Superior temporal gyrus (tissue), 1 donor: ENCODE measurements around the gene COMMD9.
A peak's percentile ranks its signal among the peaks of the same experiment; 100 is the strongest.
"Not testable (repeated sequence)": the region's sequence is repeated elsewhere in the genome, so short reads cannot be mapped to it uniquely, and the experiment has no call there.

Experiments used
- DNase-seq: peaks from one replicate; pipeline ENCODE4 v3.0.0-alpha.2; 2016; ENCODE audit errors: extremely low spot score

COMMD9 gene

DNA sequence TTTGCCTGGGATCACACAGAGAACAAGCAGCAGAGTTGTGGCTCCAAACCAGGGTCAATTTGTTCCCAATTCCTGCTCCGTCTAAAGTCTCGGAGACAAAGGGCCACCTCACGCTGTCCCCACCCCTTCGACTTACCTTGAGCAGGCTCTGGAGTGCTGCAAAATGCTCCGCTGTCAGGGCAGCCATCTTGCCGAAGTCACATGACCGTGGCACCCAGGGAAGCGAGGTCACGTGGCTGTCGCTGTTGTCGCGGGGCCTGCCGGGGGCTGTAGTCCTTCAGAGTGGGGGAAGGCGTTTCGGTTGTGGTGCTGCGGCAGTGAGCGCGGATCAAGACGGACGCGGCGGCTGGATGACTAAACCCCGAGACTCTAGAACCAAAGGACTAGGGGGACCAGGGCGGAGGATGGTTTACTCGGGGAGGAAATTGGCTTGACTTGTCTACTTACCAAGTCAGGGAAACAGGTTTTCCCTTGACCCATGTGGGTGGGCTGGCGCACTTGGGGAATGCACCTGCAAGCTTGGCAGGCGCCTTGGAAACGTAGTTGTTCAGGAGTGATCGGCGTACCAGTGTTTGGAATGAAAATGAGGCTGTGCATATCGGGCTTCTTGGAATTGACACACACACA, at the start of gene COMMD9:
COMMD9 (minus strand) TSS at position 199 of the 627 bp plus-strand sequence; CDS start at position 187, 12 bp downstream.
- peak; percentile 98 for DNase-seq

DNA sequence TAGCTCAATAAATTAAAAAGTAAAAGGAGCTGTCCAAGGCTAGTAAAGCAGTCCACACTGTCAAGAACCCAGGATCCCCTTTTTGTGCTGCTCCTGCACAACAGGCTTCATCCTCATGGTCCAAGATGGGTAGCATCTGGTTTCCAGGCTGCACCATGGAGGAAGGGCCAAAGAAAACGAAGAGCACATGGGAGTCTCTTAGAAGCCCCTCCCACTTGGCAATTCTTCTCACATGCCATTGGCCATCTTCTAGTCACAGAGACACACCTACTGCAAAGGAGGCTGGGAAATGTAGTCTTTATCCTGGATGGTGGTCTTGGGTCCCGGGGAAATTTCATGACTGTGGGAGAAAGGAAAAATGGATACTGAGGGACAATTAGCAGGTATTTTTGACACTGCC, 44.7 kb upstream of the COMMD9 start:
- DNase-seq: no peak

DNA sequence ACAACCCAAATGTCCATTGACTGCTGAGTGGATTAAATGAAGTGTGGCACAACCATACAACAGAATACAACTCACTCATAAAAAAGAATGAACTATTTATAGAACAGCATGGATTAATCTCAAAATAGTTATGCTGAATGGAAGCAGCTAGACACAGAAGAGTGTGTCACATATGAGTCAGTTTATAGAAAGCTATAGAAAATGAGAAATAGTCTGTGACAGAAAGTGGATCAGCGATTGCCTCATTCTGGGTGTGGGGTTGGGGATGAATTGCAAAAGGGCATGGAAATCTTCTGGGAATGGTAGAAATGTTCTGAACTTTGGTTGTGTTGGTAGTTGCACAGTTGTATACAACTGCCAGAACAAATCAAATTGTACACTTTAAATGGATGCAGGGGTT, 44.2 kb upstream of the COMMD9 start:
- DNase-seq: no peak

DNA sequence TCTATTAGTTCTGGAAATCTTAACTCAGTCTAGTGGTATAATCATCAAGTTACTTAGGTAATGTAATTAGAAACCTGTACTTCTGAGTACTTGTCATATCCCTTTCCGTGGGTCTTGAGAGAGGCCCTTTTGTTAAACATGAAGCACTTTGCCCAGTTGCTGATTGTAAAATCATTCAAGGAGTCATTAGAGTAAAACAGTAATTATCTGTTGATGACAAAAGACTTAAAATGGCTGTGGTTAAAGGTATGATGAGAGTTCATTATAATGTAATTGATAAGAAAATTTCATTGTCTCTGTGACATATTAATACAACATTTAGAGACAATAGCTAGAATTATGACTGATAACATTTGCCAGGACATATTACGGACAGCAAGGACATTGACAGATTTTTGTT, 41.2 kb upstream of the COMMD9 start:
- DNase-seq: no peak

DNA sequence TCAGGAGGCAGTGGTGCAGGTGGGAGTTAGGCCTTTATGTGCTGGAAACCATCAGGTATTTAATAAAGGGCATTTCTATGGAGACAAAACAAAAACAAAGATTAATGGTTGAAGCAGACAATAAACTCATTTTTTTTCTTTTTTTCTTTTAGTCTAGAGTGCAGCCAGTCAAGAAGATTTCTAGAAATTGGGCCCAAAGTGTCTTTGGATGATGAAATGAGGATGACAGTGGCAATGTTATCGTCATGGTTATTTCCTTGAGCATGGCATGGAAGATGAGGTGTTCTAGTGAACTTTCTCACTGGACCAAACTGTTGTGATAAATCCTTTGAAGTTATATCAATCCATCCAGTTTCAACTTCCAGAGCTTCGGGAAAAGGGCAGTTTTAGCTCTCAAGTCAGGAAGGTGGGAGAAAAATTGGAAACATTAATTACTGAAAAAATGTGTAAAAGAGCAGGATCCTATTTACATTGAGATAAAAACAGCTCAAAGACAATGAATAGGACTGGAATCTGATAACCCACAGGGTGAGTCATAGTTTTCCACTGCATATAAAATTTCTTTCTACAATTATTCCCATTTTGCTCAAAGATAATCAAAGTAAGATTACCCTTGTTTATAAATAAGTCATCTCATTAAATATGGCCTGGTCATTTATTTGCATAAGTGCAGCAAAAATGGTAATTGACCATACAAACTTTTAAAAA, 39.9 kb upstream of the COMMD9 start:
- DNase-seq: no peak

DNA sequence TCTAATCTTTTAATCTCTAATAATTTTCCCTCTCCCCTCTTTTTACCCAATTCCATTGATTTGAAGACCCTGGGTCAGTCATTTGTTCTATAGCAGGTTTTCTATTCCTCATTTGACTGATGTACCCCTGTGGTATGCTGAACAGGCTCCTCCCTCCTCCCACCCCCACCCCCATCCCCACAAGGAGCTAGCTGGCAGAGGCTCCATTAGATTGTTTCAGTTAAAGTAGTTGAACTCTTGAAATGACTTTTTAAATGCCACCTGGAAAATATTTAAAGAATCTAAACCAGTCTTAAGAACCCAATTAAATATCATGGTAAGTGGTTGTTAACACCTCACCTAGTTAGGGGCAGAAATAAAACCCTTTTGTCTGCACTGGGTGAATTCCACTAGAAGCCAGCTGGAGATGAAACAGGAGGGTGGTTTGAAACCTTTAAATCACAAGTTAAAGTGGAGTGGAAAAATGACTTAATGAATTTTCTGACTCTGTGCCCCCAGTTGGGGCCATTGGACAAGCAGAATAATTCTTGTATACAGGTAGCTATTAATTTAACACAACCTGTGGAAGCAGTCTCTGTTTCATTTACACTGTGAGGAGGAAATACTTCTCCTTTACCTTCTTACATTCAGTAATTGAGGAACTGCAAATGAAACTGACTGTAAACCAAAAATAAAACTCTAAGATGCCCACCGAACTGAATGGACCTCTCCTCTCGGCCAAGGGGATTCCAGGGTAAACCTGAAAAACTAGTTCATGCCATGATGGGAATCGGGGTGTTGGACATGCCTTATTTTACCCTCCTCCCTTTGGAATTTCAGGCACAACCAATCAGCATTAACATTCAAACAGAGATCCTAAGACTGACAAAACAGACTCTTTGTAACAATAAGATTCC, 37.5 kb upstream of the COMMD9 start:
- DNase-seq: no peak

DNA sequence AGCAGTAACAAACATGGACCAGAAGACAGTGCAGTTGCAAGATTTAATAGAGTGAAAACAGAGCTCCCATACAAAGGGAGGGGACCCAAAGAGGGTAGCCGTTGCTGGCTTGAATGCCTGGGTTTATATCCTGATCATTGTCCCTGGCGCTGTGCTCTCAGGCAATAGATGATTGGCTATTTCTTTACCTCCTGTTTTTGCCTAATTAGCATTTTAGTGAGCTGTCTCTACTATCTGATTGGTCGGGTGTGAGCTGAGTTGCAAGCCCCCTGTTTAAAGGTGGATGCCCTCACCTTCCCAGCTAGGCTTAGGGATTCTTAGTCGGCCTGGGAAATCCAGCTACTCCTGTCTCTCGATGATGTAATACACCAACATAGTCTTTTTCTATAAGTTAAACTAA, 36.2 kb upstream of the COMMD9 start:
- not testable (repeated sequence) for DNase-seq

DNA sequence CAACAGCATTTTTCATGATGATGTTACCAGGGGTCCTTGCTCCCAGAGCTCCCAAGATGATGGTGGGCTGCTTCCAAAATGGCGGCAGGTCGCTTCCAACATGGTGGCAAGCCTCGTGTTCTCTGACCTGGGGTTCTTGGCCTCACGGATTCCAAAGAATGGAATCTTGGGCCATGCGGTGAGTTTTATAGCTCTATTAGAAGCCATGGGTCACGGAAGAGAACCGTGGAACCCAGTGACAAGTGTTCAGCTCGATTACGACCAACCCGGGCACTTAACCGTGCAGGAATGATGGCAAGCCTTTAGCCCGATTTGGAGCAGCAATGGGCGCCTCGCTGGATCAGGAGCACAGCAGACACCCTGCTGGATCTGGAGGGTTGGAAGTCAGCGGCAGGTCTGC, 35.7 kb upstream of the COMMD9 start:
- DNase-seq: not testable (repeated sequence)

DNA sequence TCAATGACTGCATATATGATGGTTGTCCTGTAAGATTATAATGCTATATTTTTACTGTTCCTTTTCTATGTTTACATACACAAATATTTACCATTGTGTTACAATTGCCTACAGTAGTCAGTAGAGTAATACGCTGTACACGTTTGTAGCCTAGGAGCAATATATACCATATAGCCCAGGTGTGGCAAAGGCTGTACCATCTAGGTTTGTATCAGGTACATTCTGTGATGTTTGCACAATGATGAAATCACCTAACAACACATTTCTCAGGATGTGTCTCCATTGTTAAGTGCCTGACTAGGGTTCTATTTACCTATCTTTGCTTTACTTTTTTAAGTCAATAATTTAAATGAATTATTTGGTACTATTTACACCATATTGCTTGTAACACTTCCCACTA, 28.8 kb upstream of the COMMD9 start:
- DNase-seq: no peak

DNA sequence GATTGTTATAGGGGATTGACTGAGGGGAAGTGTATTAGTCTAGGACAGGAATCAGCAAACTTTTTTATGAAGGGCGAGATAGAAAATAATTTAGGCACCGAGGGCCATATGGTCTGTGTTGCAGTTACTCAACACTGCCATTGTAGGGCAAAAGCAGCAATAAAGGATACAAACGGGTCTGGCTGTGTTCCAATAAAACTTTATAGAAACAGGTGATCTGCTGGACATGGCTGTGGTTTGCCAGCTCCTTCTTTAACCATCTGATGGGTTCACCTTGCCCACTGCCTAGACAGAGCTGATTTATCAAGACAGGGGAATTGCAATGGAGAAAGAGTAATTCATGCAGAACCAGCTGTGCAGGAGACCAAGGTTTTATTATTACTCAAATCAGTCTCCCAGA, 26.8 kb upstream of the COMMD9 start:
- DNase-seq: no peak

DNA sequence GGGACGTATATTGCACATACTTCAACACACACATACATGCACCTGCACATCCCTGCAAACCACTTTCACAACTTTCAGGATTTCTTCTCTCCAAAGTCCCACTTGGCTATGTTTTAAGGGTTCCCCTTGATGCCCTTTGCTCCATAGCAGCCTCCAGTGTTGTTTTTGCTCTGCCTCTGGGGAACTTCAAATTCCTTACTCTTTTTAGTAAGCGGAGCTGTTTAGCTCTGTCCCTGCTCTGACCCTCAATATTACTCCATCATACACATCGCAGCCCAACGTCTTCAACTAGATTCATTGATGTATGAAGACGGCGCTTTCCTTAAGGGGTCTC, 25.2 kb upstream of the COMMD9 start:
- no peak for DNase-seq

DNA sequence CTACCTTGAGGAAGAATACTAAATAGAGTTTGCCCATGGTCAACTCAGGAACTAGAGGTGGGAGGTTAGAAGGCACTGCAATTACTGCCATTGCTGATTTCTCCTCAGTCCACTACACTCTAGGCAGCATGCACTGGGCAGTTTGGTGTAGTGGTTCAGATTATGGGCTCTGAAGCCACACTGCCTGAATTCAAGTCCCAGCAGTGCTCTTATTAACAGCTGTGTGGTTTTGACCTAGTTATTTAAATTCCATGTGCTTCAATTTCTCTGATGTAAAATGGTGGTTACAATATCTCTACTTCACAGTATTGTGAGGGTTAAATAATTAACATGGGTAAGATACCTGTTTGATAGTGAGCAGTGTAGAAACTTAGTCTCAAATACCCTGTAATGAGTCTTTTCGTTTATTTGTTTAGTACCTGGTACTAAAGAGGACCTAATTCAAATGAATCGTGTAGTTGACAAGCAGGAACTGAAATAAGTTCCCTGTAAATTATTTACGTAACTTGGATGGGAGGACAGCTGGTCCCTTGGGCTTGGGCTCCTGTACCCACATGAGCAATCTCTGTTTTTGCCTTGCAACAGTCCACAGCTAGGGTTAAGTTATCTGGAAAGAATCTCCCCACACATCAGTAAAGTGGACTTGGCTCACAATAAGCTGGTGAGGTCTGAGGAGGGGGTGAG, 24.7 kb upstream of the COMMD9 start:
- no peak for DNase-seq

DNA sequence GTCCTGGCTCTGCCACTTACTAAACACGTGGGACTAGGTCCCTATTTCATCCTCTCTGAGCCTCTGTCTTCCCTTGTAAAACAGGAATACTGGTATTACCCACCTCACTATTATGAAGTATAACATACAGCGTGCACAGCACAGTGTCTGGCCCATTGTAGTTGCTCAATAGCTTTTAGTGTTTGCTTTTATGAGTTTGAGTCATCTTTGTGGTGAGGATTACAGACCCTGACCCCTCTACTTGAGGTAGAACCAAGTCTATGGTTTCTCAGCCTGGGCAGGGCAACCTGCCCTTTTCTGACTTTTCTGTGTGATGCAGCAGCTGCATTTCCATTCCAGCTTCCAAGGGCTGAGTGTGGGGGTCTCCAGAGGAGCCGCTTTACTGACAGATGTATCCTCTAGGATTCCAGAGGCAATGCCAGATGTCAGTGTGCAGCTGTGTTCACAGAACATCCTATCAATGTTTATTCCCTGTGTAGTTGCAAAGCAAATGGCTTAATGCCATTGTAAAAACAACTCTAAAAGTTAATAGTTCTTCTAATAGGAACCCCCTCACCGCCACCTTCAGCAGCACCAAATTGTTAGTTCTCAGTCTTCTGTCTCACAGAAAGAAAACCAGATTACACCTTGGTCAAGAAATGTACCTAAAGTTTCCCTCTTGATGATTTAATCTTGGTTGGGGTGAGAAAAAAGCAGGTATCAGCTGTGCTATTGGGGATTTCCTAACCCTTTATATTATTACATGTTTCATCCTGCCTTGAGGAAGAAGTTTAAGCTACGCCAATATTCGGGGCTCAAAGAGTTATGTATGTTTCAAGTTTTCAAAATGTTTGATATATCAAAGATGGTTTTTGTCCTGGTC, 23.6 kb upstream of the COMMD9 start:
- no peak for DNase-seq

DNA sequence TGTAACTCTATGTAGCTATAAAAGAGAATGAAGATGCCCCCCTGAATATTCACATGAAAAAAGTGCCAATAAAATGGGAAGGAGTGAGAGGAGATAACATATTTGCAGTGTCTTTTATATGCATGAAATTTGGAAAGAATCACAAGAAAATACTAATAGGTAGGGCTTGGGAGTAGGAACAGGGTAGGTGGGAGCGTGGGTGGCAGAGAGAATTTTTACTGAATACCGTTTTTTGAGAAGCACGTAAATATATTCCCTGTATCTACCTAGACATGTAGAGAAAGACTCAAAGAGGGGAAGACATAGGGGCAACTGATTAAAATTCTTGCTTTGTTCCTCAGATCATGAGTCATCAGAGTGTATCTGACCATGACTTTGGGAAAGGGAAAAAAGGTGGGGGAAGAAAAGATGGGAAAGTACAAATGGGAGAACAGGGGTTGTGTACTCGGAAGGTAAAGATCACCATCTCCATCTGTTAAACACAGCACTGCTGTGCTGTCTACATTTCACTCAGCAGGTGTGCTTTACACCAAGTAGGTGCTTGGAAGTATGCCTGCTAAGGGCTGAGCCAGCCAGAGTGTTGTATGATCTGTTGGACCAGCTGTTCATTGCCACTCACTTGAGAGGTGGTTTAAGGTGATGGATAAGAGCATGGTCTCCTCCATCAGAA, 22.8 kb upstream of the COMMD9 start:
- DNase-seq: no peak

DNA sequence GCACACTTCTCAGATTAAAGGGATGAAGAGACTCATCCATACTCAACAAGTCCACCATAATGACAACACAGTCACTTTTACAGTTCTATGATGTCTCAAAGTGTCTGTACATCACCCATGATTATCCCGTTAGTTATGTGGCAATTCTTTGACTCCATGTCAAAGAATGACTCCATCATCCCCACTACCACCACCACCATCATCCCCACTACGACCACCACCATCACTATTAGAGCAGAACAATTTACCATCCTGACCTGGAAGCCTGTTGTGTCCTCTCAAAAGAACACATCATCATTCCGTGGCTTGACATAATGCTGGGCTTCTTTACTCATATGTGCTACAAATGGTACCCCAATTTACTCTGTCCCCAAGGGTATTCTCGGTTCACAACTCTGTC, 20.6 kb upstream of the COMMD9 start:
- DNase-seq: no peak

DNA sequence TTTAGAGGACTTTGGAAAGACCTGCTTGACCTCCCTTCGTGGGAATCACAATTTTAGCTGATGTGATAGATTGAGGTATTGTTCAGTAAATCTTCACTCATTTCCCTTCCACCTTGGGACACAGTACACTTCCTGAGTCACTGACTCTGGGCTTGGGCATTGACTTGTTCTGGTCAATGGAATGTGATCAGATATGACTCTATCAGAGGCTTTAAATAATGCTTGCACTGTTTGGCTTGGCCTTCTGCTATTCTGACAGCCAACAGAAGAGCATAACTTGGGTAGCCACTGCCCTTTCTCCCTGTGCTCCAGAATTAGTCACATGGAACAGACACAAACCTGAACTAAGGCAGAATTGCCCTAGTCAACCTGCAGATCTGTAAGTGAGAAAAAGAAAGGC, 19.4 kb upstream of the COMMD9 start:
- no peak for DNase-seq

DNA sequence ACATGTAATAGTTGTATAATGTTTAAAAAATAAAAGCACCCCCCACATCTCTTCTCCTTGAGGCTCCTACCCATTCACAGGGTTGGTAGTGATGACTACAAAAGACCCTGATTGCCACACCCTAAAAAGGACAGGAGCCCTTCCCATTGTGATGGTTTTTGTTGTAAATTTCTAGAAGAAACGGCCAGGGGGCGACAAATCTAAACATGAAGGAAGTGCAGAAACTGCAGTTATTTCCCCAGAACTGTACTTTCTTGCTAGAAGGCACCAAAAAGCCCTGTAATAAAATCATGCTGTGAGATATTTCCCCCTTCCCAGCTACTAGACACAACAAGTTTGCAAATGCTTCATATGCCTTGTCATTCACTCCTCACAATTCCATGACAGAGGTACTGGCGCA, 17.7 kb upstream of the COMMD9 start:
- no peak for DNase-seq

DNA sequence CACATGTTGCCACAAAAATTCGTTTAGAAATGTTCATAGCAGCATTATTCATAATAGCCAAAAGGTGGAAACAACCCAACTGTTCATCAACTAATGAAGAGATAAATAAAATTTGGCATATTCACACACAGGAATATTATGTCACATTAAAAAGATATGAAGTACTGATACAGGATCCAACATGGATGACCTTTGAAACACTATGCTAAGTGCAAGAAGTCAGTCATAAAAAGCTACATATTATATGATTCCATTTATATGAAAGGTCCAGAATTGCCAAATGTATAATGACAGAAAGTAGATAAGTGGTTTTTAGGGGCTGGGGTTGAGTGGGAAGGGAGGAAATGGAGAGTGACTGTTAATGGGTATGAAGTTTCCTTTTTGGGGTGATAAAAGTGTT, 15.8 kb upstream of the COMMD9 start:
- DNase-seq: no peak

DNA sequence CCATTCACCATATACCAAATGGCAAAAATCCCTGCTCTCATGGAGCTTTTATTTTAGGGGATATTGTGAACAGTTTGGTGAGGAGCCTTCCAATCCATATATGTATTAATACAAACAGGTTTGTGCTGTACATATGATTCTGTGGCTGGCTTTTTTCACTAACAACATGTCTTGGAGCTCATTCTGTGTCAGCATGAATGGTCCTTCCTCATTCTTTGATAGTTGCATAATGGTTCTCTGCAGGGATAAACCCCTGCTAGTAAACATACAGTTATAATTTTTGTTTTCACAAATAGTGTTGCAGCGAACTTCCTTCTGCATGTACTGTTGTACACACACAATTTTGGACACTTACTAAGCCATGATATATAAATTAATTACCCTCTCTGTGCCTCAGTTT, 15.1 kb upstream of the COMMD9 start:
- no peak for DNase-seq

DNA sequence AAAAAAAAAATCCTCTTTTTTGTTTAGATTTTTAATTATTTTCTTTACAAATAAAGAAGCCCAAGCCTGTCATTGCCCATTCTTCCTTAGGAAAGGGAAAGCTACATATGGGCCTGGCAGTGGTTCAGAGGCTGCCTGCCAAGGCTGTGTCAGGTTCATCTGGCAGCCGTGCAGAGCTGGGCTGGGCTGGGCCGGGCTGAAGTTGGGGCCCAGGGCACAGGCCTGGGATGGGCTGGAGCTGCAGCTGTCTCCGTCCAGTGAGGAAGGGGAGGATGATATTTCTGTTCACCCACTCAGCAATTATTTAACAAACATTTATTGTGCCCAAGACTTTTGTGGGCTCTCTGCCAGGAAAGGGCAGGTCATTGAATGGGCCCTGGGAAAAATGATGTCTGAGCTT, 11.4 kb upstream of the COMMD9 start:
- peak; percentile 78 for DNase-seq
